Keratinocyte (primary cell): Measurements from ENCODE around the gene CCDC68. TPM values are rescaled to one million over a fixed set of nuclear protein-coding genes. Genes with fewer than 3 reads are reported as not detected.

ENCODE experiments used
- DNase-seq: peaks from one replicate; pipeline ENCODE4 v3.0.0-alpha.2; 2011; ENCODE audit warnings: low read depth, missing footprints, low spot score
- FAIRE-seq: peaks from 2 replicates; lab custom pipeline; 2011; peaks lifted over from hg19 to GRCh38; lab: Jason Lieb, UNC
- H2AFZ ChIP-seq: 2 replicates; pipeline ENCODE4 v1.6.0; 2012; ENCODE audit warnings: low read length, control low read depth, inconsistent platforms; ENCODE audit not compliant: control insufficient read depth
- H3K27ac ChIP-seq: 2 replicates; pipeline ENCODE4 v1.5.1; 2011; ENCODE audit warnings: low read length; ENCODE audit not compliant: control insufficient read depth, insufficient read depth
- H3K27me3 ChIP-seq: 3 replicates; pipeline ENCODE4 v1.6.0; 2011; ENCODE audit warnings: low read length; ENCODE audit not compliant: control insufficient read depth, insufficient read depth; ENCODE audit errors: extremely low read depth
- H3K36me3 ChIP-seq, 2 experiments: 2 replicates in 1 of 2; 3 replicates in 1 of 2; pipeline ENCODE4 v1.5.1; 2011; ENCODE audit warnings: low read length in 2 of 2, mild to moderate bottlenecking in 1 of 2; ENCODE audit not compliant: control insufficient read depth in 2 of 2, insufficient read depth in 2 of 2; ENCODE audit errors: extremely low read depth in 1 of 2
- H3K4me1 ChIP-seq: 3 replicates; pipeline ENCODE4 v1.5.1; 2011; ENCODE audit warnings: low read length; ENCODE audit not compliant: control insufficient read depth, insufficient read depth; ENCODE audit errors: extremely low read depth
- H3K4me2 ChIP-seq: 3 replicates; pipeline ENCODE4 v1.6.0; 2011; ENCODE audit warnings: low read depth, low read length; ENCODE audit not compliant: control insufficient read depth, insufficient read depth; ENCODE audit errors: extremely low read depth
- H3K4me3 ChIP-seq, 3 experiments: fragments of 200-600 bp in 1 of 3; sonication (generic) in 1 of 3; 2 replicates in 2 of 3; 3 replicates in 1 of 3; pipeline ENCODE4 v1.5.1; 2011 to 2016; ENCODE audit warnings: low read length in 3 of 3, mild to moderate bottlenecking in 3 of 3, control low read depth in 2 of 3, inconsistent platforms in 1 of 3, low read depth in 1 of 3, mixed read lengths in 1 of 3, mixed run types in 1 of 3, moderate library complexity in 1 of 3; ENCODE audit not compliant: control insufficient read depth in 2 of 3, insufficient read depth in 2 of 3; ENCODE audit errors: extremely low read depth in 1 of 3
- H3K79me2 ChIP-seq: 2 replicates; pipeline ENCODE4 v1.6.0; 2012; ENCODE audit warnings: low read length; ENCODE audit not compliant: control insufficient read depth, insufficient read depth
- H3K9ac ChIP-seq: 3 replicates; pipeline ENCODE4 v1.6.0; 2011; ENCODE audit warnings: low read length; ENCODE audit not compliant: control insufficient read depth, insufficient read depth; ENCODE audit errors: extremely low read depth
- H3K9me1 ChIP-seq: 3 replicates; pipeline ENCODE4 v1.6.0; 2011; ENCODE audit warnings: low read length; ENCODE audit not compliant: control insufficient read depth, insufficient read depth; ENCODE audit errors: extremely low read depth
- H3K9me3 ChIP-seq: 2 replicates; pipeline ENCODE4 v1.5.1; 2012; ENCODE audit warnings: low read depth, low read length; ENCODE audit not compliant: control insufficient read depth
- H4K20me1 ChIP-seq: 3 replicates; pipeline ENCODE4 v1.6.0; 2011; ENCODE audit warnings: low read length; ENCODE audit not compliant: control insufficient read depth, insufficient read depth; ENCODE audit errors: extremely low read depth
- EZH2 ChIP-seq: IDR thresholded peaks from one replicate; pipeline ENCODE4 v1.6.1; 2012; ENCODE audit warnings: inconsistent platforms, mild to moderate bottlenecking, low read length, moderate library complexity
- dilution Hi-C: fragments of 300-500 bp; cut with MboI; formaldehyde crosslinking; loops from one replicate; pipeline ENCODE4 v1.7.0; 2020; ENCODE audit warnings: low sequenced_read_pairs; ENCODE audit not compliant: extremely low pct_ligation_motif_present
- polyA plus RNA-seq, 5 experiments: library from polyadenylated mRNA; depleted of rRNA in 3 of 5; stranded (reverse) in 3 of 5; stranded (forward) in 1 of 5; unstranded in 1 of 5; fragments of >200 nt; gene quantifications; 1 replicate in 1 of 5; 2 replicates in 3 of 5; 3 replicates in 1 of 5; pipeline versions ENCODE4 v1.2.1 to v1.2.3, GENCODE V29; 2011 to 2012; ENCODE audit warnings: missing spikeins in 2 of 5, low read depth in 1 of 5, low replicate concordance in 1 of 5
- TF ChIP-seq, protein P1 (sequence below), 3 experiments: IDR thresholded peaks in 1 of 3; conservative IDR thresholded peaks in 1 of 3; optimal IDR thresholded peaks in 1 of 3; 2 replicates in 2 of 3; 3 replicates in 1 of 3; pipeline versions ENCODE3 to v1.5.1; 2011; ENCODE audit warnings: low read length in 3 of 3, mild to moderate bottlenecking in 3 of 3, moderate library complexity in 2 of 3, control low read depth in 1 of 3, inconsistent platforms in 1 of 3; ENCODE audit not compliant: insufficient read depth in 2 of 3; ENCODE audit errors: extremely low read depth in 1 of 3

CCDC68 gene
- polyA plus RNA-seq, 1 donor (not counting 4 experiments of a cell fraction or from before 2014, with no cell fraction given), result 2.7 TPM

DNA sequence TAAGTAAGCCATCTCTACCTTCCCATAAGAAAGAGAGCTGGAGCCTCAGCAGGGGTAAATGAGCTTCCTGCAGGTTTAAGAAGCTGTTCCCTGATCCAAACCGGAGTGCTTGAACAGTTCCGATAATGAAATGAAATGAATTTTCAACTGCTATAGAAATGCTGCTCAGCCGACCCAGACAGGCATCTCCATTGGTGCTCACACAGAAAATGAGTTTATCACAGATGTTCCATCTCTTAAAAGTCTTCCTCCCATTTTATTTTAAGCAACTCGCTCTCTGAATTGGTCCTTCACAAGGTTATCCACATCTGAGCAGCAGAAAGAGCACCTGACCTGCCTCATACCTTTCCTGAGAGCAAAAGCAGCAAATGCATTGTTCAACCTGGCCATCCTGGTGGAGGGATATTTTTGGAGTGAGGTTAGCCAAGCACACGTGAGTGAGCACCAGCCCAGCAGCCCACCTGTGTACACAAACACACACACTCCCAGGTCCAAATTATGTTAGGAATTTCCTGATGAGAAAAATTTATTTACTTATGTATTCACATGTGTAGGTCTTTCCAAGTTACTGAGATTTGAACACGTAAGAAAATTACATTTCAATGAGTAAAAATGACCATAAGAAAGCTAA is 42.2 kb upstream of the CCDC68 start:
- no peaks in the 10 kb centered on the region for H3K27me3 ChIP-seq
- no peaks in the 10 kb centered on the region for H3K9me1 ChIP-seq
- TF ChIP-seq, protein P1, sequence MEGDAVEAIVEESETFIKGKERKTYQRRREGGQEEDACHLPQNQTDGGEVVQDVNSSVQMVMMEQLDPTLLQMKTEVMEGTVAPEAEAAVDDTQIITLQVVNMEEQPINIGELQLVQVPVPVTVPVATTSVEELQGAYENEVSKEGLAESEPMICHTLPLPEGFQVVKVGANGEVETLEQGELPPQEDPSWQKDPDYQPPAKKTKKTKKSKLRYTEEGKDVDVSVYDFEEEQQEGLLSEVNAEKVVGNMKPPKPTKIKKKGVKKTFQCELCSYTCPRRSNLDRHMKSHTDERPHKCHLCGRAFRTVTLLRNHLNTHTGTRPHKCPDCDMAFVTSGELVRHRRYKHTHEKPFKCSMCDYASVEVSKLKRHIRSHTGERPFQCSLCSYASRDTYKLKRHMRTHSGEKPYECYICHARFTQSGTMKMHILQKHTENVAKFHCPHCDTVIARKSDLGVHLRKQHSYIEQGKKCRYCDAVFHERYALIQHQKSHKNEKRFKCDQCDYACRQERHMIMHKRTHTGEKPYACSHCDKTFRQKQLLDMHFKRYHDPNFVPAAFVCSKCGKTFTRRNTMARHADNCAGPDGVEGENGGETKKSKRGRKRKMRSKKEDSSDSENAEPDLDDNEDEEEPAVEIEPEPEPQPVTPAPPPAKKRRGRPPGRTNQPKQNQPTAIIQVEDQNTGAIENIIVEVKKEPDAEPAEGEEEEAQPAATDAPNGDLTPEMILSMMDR (optimal IDR thresholded peaks at IDR 0.05 in 1 of 3, IDR thresholded peaks at IDR 0.05 in 1 of 3, conservative IDR thresholded peaks at IDR 0.05 in 1 of 3; ENCODE audit: extremely low read depth in 1 of 3, insufficient read depth in 2 of 3, low read length in 3 of 3), result no peak
- TF ChIP-seq EZH2, result no peak
- DNase-seq, result no peak
- H2AFZ ChIP-seq, result no peak overlapping the region
- H4K20me1 ChIP-seq, result no peaks in the 10 kb centered on the region
- FAIRE-seq, result no peak
- no peak overlapping the region for H3K4me3 ChIP-seq
- no peaks in the 10 kb centered on the region for H3K9me3 ChIP-seq
- no peaks in the 10 kb centered on the region for H3K36me3 ChIP-seq
- no peak overlapping the region for H3K27ac ChIP-seq
- no peak overlapping the region for H3K4me2 ChIP-seq
- no peaks in the 10 kb centered on the region for H3K79me2 ChIP-seq
- no peak overlapping the region for H3K9ac ChIP-seq
- dilution Hi-C loops, result no loop called here
- no peaks in the 10 kb centered on the region for H3K4me1 ChIP-seq

DNA sequence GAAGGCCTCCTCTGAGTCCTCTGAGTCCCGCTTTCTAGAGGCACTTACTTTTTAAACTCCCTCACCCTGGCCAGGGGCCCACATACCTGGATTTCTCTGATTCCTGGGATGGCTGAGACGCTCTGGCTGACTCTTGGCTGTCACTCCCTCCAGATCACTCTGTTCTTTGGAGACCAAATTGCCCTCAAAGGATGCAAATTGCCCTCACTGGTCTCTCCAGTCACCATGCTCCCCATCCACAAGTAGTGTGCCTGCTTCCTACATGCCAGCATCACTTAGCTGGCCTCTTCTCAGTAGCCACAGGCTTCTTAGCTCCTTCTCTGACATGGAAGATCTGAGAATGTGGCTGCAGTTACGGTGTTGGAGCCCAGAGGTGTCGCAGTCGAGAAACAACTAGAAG is 41.3 kb upstream of the CCDC68 start:
- H3K36me3 ChIP-seq, result no peaks in the 10 kb centered on the region
- H3K9me1 ChIP-seq, result no peaks in the 10 kb centered on the region
- no peak overlapping the region for H3K4me3 ChIP-seq
- no peak overlapping the region for H3K27ac ChIP-seq
- dilution Hi-C loops, result no loop called here
- H3K4me2 ChIP-seq, result no peak overlapping the region
- TF ChIP-seq, protein P1 (optimal IDR thresholded peaks at IDR 0.05 in 1 of 3, IDR thresholded peaks at IDR 0.05 in 1 of 3, conservative IDR thresholded peaks at IDR 0.05 in 1 of 3; ENCODE audit: extremely low read depth in 1 of 3, insufficient read depth in 2 of 3, low read length in 3 of 3), result no peak
- TF ChIP-seq EZH2, result no peak
- no peak overlapping the region for H2AFZ ChIP-seq
- DNase-seq (no peak), FAIRE-seq (no peak)
- H3K79me2 ChIP-seq, result no peaks in the 10 kb centered on the region
- no peaks in the 10 kb centered on the region for H3K27me3 ChIP-seq
- no peak overlapping the region for H3K9ac ChIP-seq
- no peaks in the 10 kb centered on the region for H3K4me1 ChIP-seq
- H4K20me1 ChIP-seq, result no peaks in the 10 kb centered on the region
- H3K9me3 ChIP-seq, result no peaks in the 10 kb centered on the region
